H1 (cell line): ENCODE data around the gene AP1M1. TPM values are rescaled to one million over a fixed set of nuclear protein-coding genes. Genes with fewer than 3 reads are reported as not detected.

Source experiments
- polyA plus RNA-seq, 7 experiments: library from polyadenylated mRNA; depleted of rRNA in 3 of 7; stranded (reverse) in 5 of 7; unstranded in 2 of 7; fragments of >200 nt in 5 of 7; fragments of 200-250 nt in 2 of 7; gene quantifications; 1 replicate in 5 of 7; 2 replicates in 1 of 7; 4 replicates in 1 of 7; pipeline versions ENCODE4 v1.2.1 to v1.2.3, GENCODE V29; 2011 to 2013; ENCODE audit warnings: missing spikeins in 2 of 7, mixed read lengths in 2 of 7
- total RNA-seq: library from RNA; stranded (reverse); fragmentation: NEBNext Ultra II Directional; extraction: Animal tissue kit (Norgen Biotek cat#: 25700); gene quantifications from 2 replicates; pipeline ENCODE4 v1.2.1, GENCODE V29; 2021
- TF ChIP-seq, protein P1 (sequence below): IDR thresholded peaks from 2 replicates; pipeline ENCODE4 v1.6.1; 2012; ENCODE audit warnings: low read length, inconsistent platforms

Gene AP1M1
- total and polyA plus RNA-seq, 2 of the 8 experiments (the other 6 are each of a cell fraction or from before 2014, with no cell fraction given), result 30.9 to 37.5 TPM

DNA sequence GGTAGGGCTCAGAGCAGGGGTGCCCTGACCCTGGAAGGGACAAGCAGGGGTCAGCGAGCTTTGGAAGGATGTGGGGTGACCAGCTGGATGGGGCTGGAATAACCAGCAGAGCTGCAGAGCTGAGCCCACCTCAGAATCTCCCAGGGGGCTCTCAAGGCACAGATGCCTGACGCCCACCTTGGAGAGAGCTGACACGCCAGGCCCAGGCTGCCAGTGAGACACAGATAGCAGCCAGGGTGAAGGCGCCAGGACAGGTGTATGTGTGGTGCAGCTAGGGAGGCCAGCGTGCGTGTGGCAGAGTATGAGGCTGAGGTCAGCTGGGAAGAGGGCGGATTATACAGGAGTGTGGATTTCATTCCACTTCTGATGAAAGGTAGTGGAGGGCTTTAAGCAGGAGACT is 8.9 kb downstream of the AP1M1 start (continued):
- TF ChIP-seq, protein P1, sequence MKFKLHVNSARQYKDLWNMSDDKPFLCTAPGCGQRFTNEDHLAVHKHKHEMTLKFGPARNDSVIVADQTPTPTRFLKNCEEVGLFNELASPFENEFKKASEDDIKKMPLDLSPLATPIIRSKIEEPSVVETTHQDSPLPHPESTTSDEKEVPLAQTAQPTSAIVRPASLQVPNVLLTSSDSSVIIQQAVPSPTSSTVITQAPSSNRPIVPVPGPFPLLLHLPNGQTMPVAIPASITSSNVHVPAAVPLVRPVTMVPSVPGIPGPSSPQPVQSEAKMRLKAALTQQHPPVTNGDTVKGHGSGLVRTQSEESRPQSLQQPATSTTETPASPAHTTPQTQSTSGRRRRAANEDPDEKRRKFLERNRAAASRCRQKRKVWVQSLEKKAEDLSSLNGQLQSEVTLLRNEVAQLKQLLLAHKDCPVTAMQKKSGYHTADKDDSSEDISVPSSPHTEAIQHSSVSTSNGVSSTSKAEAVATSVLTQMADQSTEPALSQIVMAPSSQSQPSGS, result no peak
- TF ChIP-seq, all 59 proteins: peak for 0
